ENCODE results near the gene ITGA3.

- TF ChIP-seq, protein P1, sequence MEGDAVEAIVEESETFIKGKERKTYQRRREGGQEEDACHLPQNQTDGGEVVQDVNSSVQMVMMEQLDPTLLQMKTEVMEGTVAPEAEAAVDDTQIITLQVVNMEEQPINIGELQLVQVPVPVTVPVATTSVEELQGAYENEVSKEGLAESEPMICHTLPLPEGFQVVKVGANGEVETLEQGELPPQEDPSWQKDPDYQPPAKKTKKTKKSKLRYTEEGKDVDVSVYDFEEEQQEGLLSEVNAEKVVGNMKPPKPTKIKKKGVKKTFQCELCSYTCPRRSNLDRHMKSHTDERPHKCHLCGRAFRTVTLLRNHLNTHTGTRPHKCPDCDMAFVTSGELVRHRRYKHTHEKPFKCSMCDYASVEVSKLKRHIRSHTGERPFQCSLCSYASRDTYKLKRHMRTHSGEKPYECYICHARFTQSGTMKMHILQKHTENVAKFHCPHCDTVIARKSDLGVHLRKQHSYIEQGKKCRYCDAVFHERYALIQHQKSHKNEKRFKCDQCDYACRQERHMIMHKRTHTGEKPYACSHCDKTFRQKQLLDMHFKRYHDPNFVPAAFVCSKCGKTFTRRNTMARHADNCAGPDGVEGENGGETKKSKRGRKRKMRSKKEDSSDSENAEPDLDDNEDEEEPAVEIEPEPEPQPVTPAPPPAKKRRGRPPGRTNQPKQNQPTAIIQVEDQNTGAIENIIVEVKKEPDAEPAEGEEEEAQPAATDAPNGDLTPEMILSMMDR (IDR thresholded peaks at IDR 0.05) = no peak
- no peak for TF ChIP-seq POLR2A (IDR thresholded peaks at IDR 0.05)
Observed at GRCh38 chr17:50093807-50094206, 37.9 kb downstream of the ITGA3 start.
